WTC11 (cell line): Measurements from ENCODE around the gene GPR3. TPM values are rescaled to one million over a fixed set of nuclear protein-coding genes. Genes with fewer than 3 reads are reported as not detected.

ENCODE experiments used
- ATAC-seq: fragments of 200-7000 bp; cut with Tn5 transposase; 2 replicates; pipeline ENCODE4 v1.10.0; 2021; ENCODE audit warnings: mild to moderate bottlenecking, moderate library complexity
- CTCF ChIA-PET: fragments of 300-600 bp; sonication (Branson Sonifier 250); formaldehyde crosslinking; loops from one replicate; lab custom pipeline; 2021; ENCODE audit warnings: antibody characterized with exemption; lab: Charles Lee
- POLR2A ChIA-PET: fragments of 350-600 bp; sonication (Branson Sonifier 250); formaldehyde crosslinking; loops from one replicate; lab custom pipeline; 2021; ENCODE audit warnings: antibody characterized with exemption; lab: Charles Lee
- DNase-seq: peaks from one replicate; pipeline ENCODE4 v3.0.0; 2021; ENCODE audit warnings: low spot score
- H3K27ac Mint-ChIP-seq: 2 replicates; pipeline ENCODE4 v1.8.0; 2021; ENCODE audit warnings: mixed read lengths
- H3K27me3 Mint-ChIP-seq: 2 replicates; pipeline ENCODE4 v1.8.0; 2021; ENCODE audit warnings: low read depth, mild to moderate bottlenecking, moderate library complexity, mixed read lengths
- H3K36me3 Mint-ChIP-seq: 2 replicates; pipeline ENCODE4 v1.8.0; 2021; ENCODE audit warnings: mixed read lengths
- H3K4me1 Mint-ChIP-seq: 2 replicates; pipeline ENCODE4 v1.8.0; 2022; ENCODE audit warnings: mixed read lengths
- H3K4me3 Mint-ChIP-seq: 2 replicates; pipeline ENCODE4 v1.8.0; 2021; ENCODE audit warnings: mild to moderate bottlenecking, moderate library complexity, mixed read lengths
- H3K9me3 Mint-ChIP-seq: 2 replicates; pipeline ENCODE4 v1.8.0; 2021; ENCODE audit warnings: mixed read lengths
- AR ChIP-seq: fragments of 250-450 bp; sonication (Bioruptor Pico); IDR thresholded peaks from 2 replicates; pipeline ENCODE4 v1.9.0; 2021; ENCODE audit warnings: mild to moderate bottlenecking
- CREM ChIP-seq: sonication (generic); formaldehyde crosslinking; IDR thresholded peaks from 2 replicates; pipeline ENCODE4 v1.8.1; 2022; ENCODE audit warnings: mild to moderate bottlenecking, missing genetic modification reagents, moderate library complexity
- CTCF ChIP-seq: fragments of 200-600 bp; IDR thresholded peaks from 2 replicates; pipeline ENCODE4 v1.8.0; 2022; ENCODE audit warnings: antibody characterized with exemption
- ESRRA ChIP-seq: sonication (generic); formaldehyde crosslinking; IDR thresholded peaks from 2 replicates; pipeline ENCODE4 v1.8.1; 2022; ENCODE audit warnings: mild to moderate bottlenecking, missing genetic modification reagents, borderline replicate concordance
- HMGXB4 ChIP-seq: sonication (generic); formaldehyde crosslinking; IDR thresholded peaks from 2 replicates; pipeline ENCODE4 v1.8.1; 2023; ENCODE audit warnings: mild to moderate bottlenecking, moderate library complexity, missing genetic modification reagents
- NR3C1 ChIP-seq: sonication (generic); formaldehyde crosslinking; conservative IDR thresholded peaks from 2 replicates; pipeline ENCODE4 v1.8.1; 2023; ENCODE audit warnings: low read depth, mild to moderate bottlenecking, missing genetic modification reagents
- PRDM15 ChIP-seq: sonication (generic); formaldehyde crosslinking; IDR thresholded peaks from 2 replicates; pipeline ENCODE4 v1.8.0; 2022; ENCODE audit warnings: missing genetic modification reagents
- SOX15 ChIP-seq: fragments of 250-450 bp; sonication (Bioruptor Pico); IDR thresholded peaks from 2 replicates; pipeline ENCODE4 v1.9.0; 2021; ENCODE audit warnings: mild to moderate bottlenecking
- TEAD1 ChIP-seq: sonication (generic); formaldehyde crosslinking; IDR thresholded peaks from 2 replicates; pipeline ENCODE4 v1.8.0; 2022; ENCODE audit warnings: mild to moderate bottlenecking, missing genetic modification reagents
- TEAD4 ChIP-seq: sonication (generic); formaldehyde crosslinking; IDR thresholded peaks from 2 replicates; pipeline ENCODE4 v1.8.0; 2022; ENCODE audit warnings: mild to moderate bottlenecking, missing genetic modification reagents
- ZNF138 ChIP-seq: sonication (generic); formaldehyde crosslinking; conservative IDR thresholded peaks from 2 replicates; pipeline ENCODE4 v1.8.1; 2022; ENCODE audit warnings: mild to moderate bottlenecking, moderate library complexity, missing genetic modification reagents
- total RNA-seq: library from RNA; stranded (reverse); gene quantifications from 3 replicates; pipeline ENCODE4 v1.2.3, GENCODE V29; 2021

The GPR3 gene
- total RNA-seq, 1 experiment from 2014 or later: 12.4 TPM

- no peak overlapping the region for H3K4me3 Mint-ChIP-seq
- ChIA-PET CTCF (interaction anchor here (0.6 to 4.3 kb wide), 53 partner anchors 9 to 449 kb away, joined by 3 to 67 read pairs (median 4); partner anchors contain the start of genes AHDC1, MAP3K6 and WASF2), POLR2A (interaction anchor here (0.6 to 1.1 kb wide), 5 partner anchors 11 to 913 kb away, joined by 3 to 7 read pairs (median 4); no protein-coding TSS in a partner anchor)
- TF ChIP-seq CTCF (0 out of 2 replicates have a peak, but pooled peaks have one; percentile 1), CREM (CRISPR knock-in tag) (no peak)
- peak overlapping the region; percentile 50; the same call in 1 of the 2 replicates for H3K27ac Mint-ChIP-seq
- no peaks in the 10 kb centered on the region for H3K27me3 Mint-ChIP-seq
- no peaks in the 10 kb centered on the region for H3K9me3 Mint-ChIP-seq
- ATAC-seq (peak; percentile 67), DNase-seq (no peak)
- H3K36me3 Mint-ChIP-seq: peaks cover 60% of the 10 kb centered on the region
- peaks cover 41% of the 10 kb centered on the region for H3K4me1 Mint-ChIP-seq
Observed at GRCh38 chr1:27416387-27417111, 24.1 kb downstream of the GPR3 start.

GRCh38 chr1:27417713-27418112, 25.3 kb downstream of the GPR3 start:
- Mint-ChIP-seq H3K4me1 (peaks cover 44% of the 10 kb centered on the region), H3K27me3 (no peaks in the 10 kb centered on the region), H3K27ac (peak overlapping the region; percentile 95), H3K36me3 (peaks cover 52% of the 10 kb centered on the region), H3K4me3 (no peak overlapping the region), H3K9me3 (no peaks in the 10 kb centered on the region)
- POLR2A ChIA-PET: no interaction called here
- CTCF ChIA-PET: interaction anchor here (1.6 to 4.3 kb wide), 3 partner anchors 12 to 188 kb away, joined by 4 to 67 read pairs (median 9); partner anchors contain the start of gene AHDC1
- DNase-seq: no peak
- ATAC-seq: no peak
- no peak for TF ChIP-seq TEAD1 (CRISPR knock-in tag)
- TF ChIP-seq AR (CRISPR knock-in tag): no peak
- no peak for TF ChIP-seq PRDM15 (CRISPR knock-in tag)
- TF ChIP-seq TEAD4 (CRISPR knock-in tag): no peak
- TF ChIP-seq ZNF138 (CRISPR knock-in tag): no peak
- no peak for TF ChIP-seq ESRRA (CRISPR knock-in tag)
- TF ChIP-seq SOX15 (CRISPR knock-in tag): no peak
- no peak for TF ChIP-seq NR3C1
- no peak for TF ChIP-seq HMGXB4 (CRISPR knock-in tag)
